ENCODE data around the gene KCNH3.

The KCNH3 gene

DNA sequence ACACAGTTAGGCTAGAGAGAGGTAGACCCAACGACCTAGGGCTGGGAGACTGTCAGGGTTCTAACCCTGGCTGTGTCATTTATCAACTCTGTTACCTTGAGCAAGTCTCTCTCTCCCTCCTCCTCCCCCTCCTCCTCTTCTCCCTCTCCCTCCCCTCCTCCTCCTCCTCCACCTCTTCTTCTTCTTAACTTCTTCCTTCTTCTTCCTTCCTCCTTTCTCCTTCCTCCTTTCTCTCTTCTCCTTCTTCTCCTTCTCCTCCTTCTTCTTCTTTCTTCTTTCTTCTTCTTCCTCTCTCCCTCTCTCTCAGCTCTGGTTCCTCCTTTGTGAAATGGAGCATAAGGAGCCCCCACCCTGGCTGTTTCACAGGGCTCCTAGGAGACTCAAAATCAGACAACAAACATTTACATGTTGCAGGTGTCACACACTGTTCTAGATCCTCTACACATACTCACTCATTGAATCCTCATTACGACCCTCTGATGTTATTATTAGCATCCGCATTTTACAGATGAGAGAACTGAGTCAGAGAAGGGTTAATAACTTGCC, 2.2 kb upstream of the KCNH3 start:
- DNase-seq (ENCODE audit: low read depth): no peak
- TF ChIP-seq, protein P1, sequence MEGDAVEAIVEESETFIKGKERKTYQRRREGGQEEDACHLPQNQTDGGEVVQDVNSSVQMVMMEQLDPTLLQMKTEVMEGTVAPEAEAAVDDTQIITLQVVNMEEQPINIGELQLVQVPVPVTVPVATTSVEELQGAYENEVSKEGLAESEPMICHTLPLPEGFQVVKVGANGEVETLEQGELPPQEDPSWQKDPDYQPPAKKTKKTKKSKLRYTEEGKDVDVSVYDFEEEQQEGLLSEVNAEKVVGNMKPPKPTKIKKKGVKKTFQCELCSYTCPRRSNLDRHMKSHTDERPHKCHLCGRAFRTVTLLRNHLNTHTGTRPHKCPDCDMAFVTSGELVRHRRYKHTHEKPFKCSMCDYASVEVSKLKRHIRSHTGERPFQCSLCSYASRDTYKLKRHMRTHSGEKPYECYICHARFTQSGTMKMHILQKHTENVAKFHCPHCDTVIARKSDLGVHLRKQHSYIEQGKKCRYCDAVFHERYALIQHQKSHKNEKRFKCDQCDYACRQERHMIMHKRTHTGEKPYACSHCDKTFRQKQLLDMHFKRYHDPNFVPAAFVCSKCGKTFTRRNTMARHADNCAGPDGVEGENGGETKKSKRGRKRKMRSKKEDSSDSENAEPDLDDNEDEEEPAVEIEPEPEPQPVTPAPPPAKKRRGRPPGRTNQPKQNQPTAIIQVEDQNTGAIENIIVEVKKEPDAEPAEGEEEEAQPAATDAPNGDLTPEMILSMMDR (IDR thresholded peaks at IDR 0.05; ENCODE audit: control insufficient read depth, extremely low read depth, insufficient read depth): no peak
- H3K4me3 ChIP-seq (ENCODE audit: low read depth, low read length): no peak overlapping the region

DNA sequence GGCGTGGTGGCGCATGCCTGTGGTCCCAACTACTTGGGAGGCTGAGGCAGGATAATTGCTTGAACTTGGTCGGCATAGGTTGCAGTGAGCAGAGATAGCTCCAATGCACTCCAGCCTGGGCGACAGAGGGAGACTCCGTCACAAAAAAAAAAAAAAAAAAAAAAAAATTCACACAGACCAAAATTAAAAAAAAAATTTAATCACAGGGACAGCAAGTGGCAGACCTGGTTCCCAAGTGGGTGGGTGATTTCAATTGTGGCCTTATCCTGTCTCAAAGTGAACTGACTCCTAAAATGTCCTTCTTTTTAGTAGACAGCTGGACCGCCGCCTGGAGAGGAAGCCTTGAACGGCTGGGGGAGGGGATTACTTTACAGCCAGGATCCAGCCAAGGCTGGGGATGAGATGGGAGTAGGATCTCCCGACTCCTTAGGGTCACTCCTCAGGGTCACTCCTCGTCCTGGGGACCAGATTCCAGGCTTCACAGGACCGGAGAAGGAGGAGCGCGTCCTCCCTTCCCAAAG, 1.5 kb upstream of the KCNH3 start:
- TF ChIP-seq, protein P1 (IDR thresholded peaks at IDR 0.05; ENCODE audit: control insufficient read depth, extremely low read depth, insufficient read depth): no peak
- H3K4me3 ChIP-seq (ENCODE audit: low read depth, low read length): no peak overlapping the region
- DNase-seq (ENCODE audit: low read depth): no peak

DNA sequence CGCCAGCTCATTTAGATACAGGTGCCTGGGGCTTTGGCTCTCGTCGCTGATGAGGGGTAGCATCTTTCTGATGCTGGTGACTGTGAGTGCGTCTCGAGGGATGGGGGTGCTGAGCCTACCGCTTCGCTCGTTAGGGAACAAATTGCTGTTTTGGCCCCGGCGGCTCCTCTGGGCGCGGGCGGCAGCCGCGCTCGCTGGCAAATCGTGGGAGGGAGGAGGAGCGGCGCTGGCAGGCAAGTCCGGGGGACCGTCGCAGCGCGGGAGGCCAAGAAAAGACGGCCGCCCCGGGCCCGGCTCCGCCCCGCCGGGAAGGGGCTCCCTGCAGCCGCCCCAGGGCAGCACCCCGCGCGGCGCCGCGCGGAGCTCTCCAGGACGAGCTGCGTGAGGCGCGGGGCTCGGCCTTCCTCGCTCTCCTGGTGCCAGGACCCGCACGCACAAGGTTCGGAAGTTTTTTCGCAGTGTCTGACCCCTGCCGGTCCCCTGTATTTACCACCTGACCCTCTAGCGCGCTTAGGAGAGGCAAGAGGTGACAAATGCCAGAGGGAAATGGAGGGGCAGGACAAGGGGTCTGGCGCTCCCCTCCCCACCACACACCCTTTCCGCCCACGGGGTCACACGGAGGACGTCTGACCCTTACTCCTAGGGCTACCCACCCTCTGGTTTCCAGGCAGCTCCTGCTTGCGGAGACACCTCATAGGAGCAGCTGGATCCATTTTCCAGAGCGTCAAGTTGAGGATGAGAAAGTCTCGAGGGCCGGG, 899 bp upstream of the KCNH3 start:
- TF ChIP-seq, protein P1 (IDR thresholded peaks at IDR 0.05; ENCODE audit: control insufficient read depth, extremely low read depth, insufficient read depth): no peak
- H3K4me3 ChIP-seq (ENCODE audit: low read depth, low read length): no peak overlapping the region
- no peak for DNase-seq (ENCODE audit: low read depth)

DNA sequence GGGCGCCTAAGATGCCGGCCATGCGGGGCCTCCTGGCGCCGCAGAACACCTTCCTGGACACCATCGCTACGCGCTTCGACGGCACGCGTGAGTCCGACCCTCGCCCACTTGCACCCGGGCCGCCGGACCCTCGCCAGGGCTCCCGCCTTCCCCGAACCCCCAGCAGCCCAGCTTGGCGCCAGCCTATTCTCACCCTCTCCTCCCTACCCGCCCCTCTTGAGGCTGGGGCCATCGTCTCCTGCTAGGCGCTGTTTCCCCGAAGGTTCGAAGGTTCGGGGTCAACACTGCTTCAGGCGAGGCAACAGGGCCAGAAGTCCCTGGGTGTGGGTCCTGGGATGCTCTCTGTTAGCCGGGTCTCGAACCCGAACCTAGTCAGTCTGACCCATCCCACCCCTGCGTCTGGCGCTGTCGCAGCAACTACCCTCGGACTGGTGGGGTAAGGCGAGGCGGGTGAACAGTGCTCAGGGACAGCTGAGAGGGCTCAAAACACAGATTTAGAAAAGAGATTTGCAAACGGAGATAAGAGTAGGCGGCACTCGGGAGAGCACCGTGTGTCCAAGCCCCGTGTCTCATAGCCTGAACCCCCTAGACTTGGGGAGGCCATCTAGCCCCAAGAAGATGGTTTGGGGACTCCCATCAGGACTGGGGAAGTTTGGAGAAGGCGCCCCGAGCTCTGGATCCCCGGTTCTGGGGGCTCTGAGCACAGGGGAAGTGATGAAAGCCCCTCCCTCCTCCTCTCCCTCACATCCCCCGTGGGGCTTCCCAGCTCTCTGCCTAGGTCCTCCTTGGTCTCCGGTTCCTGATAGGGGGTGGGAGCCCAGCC, 787 bp downstream of the KCNH3 start:
- no peak for DNase-seq (ENCODE audit: low read depth)
- TF ChIP-seq, protein P1 (IDR thresholded peaks at IDR 0.05; ENCODE audit: control insufficient read depth, extremely low read depth, insufficient read depth): no peak
- H3K4me3 ChIP-seq (ENCODE audit: low read depth, low read length): no peak overlapping the region

DNA sequence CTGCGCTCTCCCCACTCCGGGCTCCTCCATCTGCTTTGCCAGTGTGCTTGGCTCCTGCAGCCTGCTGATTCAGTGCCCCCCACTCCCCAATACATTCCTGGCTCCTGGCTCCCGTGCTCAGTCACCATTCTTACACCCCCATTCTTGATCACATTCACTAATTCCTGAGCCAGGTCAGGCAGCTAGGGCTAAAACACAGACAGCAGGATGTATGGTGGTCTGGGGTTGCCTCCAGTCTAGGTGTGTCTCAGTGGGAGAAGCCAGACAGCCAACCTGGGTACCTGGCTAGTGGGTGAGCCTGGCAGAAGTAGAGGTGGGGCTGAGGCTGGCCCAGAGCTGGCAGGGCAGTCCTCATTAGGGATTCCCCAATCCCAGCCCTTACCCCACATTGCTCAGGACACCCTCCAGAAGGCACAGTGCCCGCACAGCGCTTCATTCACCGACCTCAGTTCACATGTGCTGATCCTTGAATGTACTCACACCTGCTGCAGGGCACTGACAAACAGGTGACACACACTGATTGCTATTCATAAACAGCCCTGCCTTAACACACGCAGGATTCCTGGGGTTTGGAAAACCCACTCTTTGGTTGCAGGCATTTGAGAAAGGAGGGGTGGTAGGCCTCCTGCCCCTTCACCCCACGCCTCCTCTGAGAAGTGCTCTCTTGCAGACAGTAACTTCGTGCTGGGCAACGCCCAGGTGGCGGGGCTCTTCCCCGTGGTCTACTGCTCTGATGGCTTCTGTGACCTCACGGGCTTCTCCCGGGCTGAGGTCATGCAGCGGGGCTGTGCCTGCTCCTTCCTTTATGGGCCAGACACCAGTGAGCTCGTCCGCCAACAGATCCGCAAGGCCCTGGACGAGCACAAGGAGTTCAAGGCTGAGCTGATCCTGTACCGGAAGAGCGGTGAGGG, 1.7 kb downstream of the KCNH3 start:
- TF ChIP-seq, protein P1 (IDR thresholded peaks at IDR 0.05; ENCODE audit: control insufficient read depth, extremely low read depth, insufficient read depth): no peak
- no peak for DNase-seq (ENCODE audit: low read depth)
- H3K4me3 ChIP-seq (ENCODE audit: low read depth, low read length): no peak overlapping the region

Measured in LNCaP clone FGC (cell line).